Heart left ventricle (tissue), 16 donors: Measurements from ENCODE around the gene PLOD2. TPM values are rescaled to one million over a fixed set of nuclear protein-coding genes. Genes with fewer than 3 reads are reported as not detected.
A peak's percentile ranks its signal among the peaks of the same experiment; 100 is the strongest.

Experiments used
- ATAC-seq, 4 donors: fragments of 200-7000 bp; cut with Tn5 transposase; one replicate each; pipeline ENCODE4 v1.9.1; 2020 to 2022; ENCODE audit warnings: moderate library complexity in 4 of 4, mild to moderate bottlenecking in 3 of 4, moderate number of reproducible peaks in 1 of 4
- DNase-seq, 5 donors: peaks; one replicate each; pipeline ENCODE4 v3.0.0-alpha.2; 2020
- H3K27ac ChIP-seq, 12 donors: fragments of 200-600 bp; sonication (generic) in 4 of 12; one replicate each; pipeline versions ENCODE4 v1.5.0 to v1.8.0; 2016 to 2022; ENCODE audit warnings: mild to moderate bottlenecking in 2 of 12
- H3K27me3 ChIP-seq, 9 donors: fragments of 200-600 bp; sonication (generic) in 2 of 9; one replicate each; pipeline versions ENCODE4 v1.5.1 to v1.8.0; 2016 to 2022; ENCODE audit warnings: mild to moderate bottlenecking in 3 of 9
- H3K36me3 ChIP-seq, 9 donors: fragments of 200-600 bp; sonication (generic) in 2 of 9; one replicate each; pipeline versions ENCODE4 v1.5.0 to v1.8.0; 2018 to 2022; ENCODE audit warnings: mild to moderate bottlenecking in 2 of 9
- H3K4me1 ChIP-seq, 12 donors: fragments of 200-600 bp; sonication (generic) in 4 of 12; one replicate each; pipeline versions ENCODE4 v1.5.0 to v1.8.0; 2016 to 2022; ENCODE audit warnings: mild to moderate bottlenecking in 3 of 12
- H3K4me3 ChIP-seq, 12 donors: fragments of 200-600 bp; sonication (generic) in 4 of 12; one replicate each; pipeline versions ENCODE4 v1.5.0 to v1.8.0; 2017 to 2022; ENCODE audit warnings: mild to moderate bottlenecking in 9 of 12, moderate library complexity in 4 of 12
- H3K9me3 ChIP-seq, 12 donors: fragments of 200-600 bp; sonication (generic) in 4 of 12; one replicate each; pipeline versions ENCODE4 v1.5.0 to v1.8.0; 2016 to 2022; ENCODE audit warnings: mild to moderate bottlenecking in 1 of 12
- POLR2A ChIP-seq, 2 donors: fragments of 450-650 bp; IDR thresholded peaks; one replicate each; pipeline ENCODE4 v1.6.1; 2017; ENCODE audit warnings: antibody characterized with exemption in 2 of 2, mild to moderate bottlenecking in 2 of 2, moderate library complexity in 2 of 2
- WGBS, 4 donors: extraction: QIAGEN DNeasy Blood & Tissue Kit in 2 of 4; methylation state at CpG; one replicate each; pipeline versions ENCODE4 v1.1.5 to v1.1.7; 2013 to 2018; 5-methylcytosine and 5-hydroxymethylcytosine counted together
- intact Hi-C, 10 donors: fragments of 100-400 bp; cut with DNase I; formaldehyde crosslinking; loops; one replicate each; pipeline versions ENCODE4 v1.11.1 to v1.14.2; 2022
- polyA plus RNA-seq, 2 donors: library from polyadenylated mRNA; stranded (reverse); fragments of 200-250 nt; gene quantifications; one replicate each; pipeline ENCODE4 v1.2.3, GENCODE V29; 2013
- total RNA-seq, 9 donors: library from RNA; depleted of rRNA in 2 of 9; stranded (reverse); fragments of >200 nt in 2 of 9; fragmentation: NEBNext Ultra II Directional in 3 of 9; extraction: Animal tissue kit (Norgen Biotek cat#: 25700) in 3 of 9; gene quantifications; one replicate each; pipeline versions ENCODE4 v1.1.0 to v1.2.4, GENCODE V29; 2016 to 2023
- TF ChIP-seq, protein P1 (sequence below), 12 donors: fragments of 200-600 bp; sonication (generic) in 4 of 12; IDR thresholded peaks; one replicate each; pipeline versions ENCODE4 v1.5.0 to v1.8.0; 2018 to 2022; ENCODE audit warnings: antibody characterized with exemption in 12 of 12, mild to moderate bottlenecking in 5 of 12
- donor health status: ischemic (EF 13 %, LVEDD 7.1; RV severe dilation, severe dysfunction).
- donor health status: healthy with polysubstance abuse.
- donor health status: DM: no; HTN: yes; CAD: no.
- donor health status: DM: no; HTN: no; CAD: no.
- donor health status: ischemic (EF 25% LVEDD 6.9; RV normal size, moderate dysfunction).
- donor health status: ischemic (EF 25% LVEDD 5.7; RV mildly dilated, moderate dysfunction).
- donor health status: healthy.
- donor health status: DM: yes; HTN: yes; CAD: no.
- donor health status: ischemic (EF 35%, LVEDD 5.7; RV mildly dilated, moderate dysfunction).
- donor health status: nonischemic (EF 11% LVEDD 7.7; RV severe dilation, severe dysfunction).
- donor health status: DM: yes; HTN: yes; CAD: no.
- donor health status: PGD.
- donor health status: ischemic (EF 29% LVEDD 5.4; RV normal size, mild dysfunction).
- donor health status: nonischemic (EF 23%, LVEDD 6.1; RV moderate dilation, normal function).

The PLOD2 gene
- total and polyA plus RNA-seq, 11 donors: 6.8 to 33.0 (median 17.9) TPM

DNA sequence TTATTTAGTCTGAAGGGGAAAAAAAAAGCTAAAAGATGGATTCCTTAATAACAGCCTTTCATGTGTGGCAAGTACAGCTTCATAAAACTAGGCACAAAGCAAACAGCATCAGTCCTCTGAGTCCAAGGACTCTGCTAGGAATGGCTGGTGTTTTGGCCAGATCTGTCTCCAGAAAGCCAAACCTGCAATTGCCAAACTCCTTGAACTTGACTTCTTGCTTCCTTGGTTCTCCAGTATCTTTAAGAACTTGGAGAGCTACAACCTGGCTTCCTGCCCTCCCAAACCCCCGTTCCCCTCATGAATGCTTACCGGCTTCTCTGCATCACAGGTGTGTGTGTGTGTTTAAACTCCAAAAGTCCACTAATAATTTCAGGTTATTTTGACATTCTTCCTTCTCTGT is 1.6 kb upstream of the PLOD2 start:
- Histone ChIP-seq H3K27me3 (peaks cover 0 to 12% (median 0%) of the 10 kb centered on the region in 9 donors), H3K4me1 (peaks cover 0 to 57% (median 30%) of the 10 kb centered on the region in 12 donors), H3K9me3 (no peaks in the 10 kb centered on the region), H3K36me3 (no peaks in the 10 kb centered on the region), H3K4me3 (peak overlapping the region in 1 of 12 donors; percentile 89), H3K27ac (peak overlapping the region in 6 of 12 donors; percentile 90 to 96 (median 94))
- no peak for ATAC-seq
- intact Hi-C loops: loop anchor here in 8 of 10 donors (5.0 kb wide), 5 partner anchors 35 to 95 kb away; no protein-coding TSS in a partner anchor
- 90 to 94% (median 93%) methylated on average over 2 of the region's 2 CpGs for WGBS, 4 donors
- no peak for TF ChIP-seq POLR2A (IDR thresholded peaks at IDR 0.05)
- TF ChIP-seq, protein P1, sequence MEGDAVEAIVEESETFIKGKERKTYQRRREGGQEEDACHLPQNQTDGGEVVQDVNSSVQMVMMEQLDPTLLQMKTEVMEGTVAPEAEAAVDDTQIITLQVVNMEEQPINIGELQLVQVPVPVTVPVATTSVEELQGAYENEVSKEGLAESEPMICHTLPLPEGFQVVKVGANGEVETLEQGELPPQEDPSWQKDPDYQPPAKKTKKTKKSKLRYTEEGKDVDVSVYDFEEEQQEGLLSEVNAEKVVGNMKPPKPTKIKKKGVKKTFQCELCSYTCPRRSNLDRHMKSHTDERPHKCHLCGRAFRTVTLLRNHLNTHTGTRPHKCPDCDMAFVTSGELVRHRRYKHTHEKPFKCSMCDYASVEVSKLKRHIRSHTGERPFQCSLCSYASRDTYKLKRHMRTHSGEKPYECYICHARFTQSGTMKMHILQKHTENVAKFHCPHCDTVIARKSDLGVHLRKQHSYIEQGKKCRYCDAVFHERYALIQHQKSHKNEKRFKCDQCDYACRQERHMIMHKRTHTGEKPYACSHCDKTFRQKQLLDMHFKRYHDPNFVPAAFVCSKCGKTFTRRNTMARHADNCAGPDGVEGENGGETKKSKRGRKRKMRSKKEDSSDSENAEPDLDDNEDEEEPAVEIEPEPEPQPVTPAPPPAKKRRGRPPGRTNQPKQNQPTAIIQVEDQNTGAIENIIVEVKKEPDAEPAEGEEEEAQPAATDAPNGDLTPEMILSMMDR (IDR thresholded peaks at IDR 0.05): no peak
- no peak for DNase-seq

DNA sequence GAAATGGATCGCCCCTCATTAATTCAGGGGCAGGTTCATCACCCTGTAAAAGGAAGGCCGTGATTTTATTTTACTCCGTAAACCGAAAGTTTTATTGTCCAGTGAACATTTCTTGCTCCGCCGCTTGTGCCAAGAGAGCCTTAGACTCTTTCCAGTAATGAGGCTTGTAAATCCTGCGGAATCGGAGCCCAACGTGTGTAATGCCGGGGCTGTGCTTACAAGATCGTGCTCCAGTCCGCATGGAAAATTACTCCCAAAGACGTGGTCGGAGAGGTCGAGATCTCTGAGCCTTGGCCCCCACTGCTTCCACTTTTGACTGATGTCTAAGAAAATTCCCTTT is 649 bp upstream of the PLOD2 start:
- TF ChIP-seq POLR2A (IDR thresholded peaks at IDR 0.05): no peak
- TF ChIP-seq, protein P1 (IDR thresholded peaks at IDR 0.05): no peak
- Histone ChIP-seq H3K4me1 (peaks cover 3 to 64% (median 36%) of the 10 kb centered on the region in 12 donors), H3K4me3 (peak overlapping the region; percentile 72 to 94 (median 79)), H3K9me3 (no peaks in the 10 kb centered on the region), H3K27me3 (peaks cover 0 to 12% (median 0%) of the 10 kb centered on the region in 9 donors), H3K36me3 (no peaks in the 10 kb centered on the region), H3K27ac (peak overlapping the region; percentile 75 to 97 (median 92))
- ATAC-seq (peak in 3 of 4 donors; percentile 2 to 34 (median 28)), DNase-seq (peak in 4 of 5 donors; percentile 33 to 57 (median 51))
- intact Hi-C loops: loop anchor here in 8 of 10 donors (2.0 to 5.0 kb wide), 6 partner anchors 34 to 94 kb away; no protein-coding TSS in a partner anchor
- 1 to 3% (median 2%) methylated on average over 15 of the region's 15 CpGs for WGBS, 4 donors

DNA sequence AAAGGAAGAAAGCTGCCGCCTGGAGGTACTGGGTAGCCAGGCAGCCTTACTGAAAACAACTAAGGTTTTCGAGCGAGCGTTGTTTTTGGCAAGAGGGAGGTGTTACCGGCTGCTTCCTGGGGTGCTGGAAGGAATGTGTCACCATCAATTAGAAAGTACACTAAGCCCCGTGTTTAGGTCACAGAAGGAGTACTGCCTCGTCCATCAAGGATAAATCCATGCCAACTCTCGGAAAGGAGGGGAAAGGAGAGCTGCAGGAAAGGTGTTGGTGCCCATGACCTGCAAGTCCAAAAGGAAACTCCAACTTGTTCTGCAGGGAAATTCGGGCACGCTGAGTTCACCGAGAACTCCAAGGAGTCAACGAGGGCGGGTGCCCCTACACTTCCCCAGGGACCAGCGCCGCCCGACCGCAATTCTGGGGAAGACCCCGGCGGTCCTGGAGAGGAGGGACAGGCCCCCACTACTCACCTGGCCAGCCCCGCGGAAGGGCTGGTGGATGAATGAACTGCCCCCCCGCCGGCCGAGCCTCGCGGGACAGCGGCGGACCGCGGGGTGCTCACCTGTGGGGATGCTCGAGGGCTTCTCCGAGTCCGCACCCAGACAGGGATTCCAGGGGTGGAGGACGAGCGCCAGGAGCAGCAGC is 542 bp downstream of the PLOD2 start:
- intact Hi-C loops: loop anchor here in 8 of 10 donors (2.0 to 5.0 kb wide), 6 partner anchors 33 to 93 kb away; no protein-coding TSS in a partner anchor
- H3K4me3 ChIP-seq: peak overlapping the region; percentile 72 to 94 (median 79)
- TF ChIP-seq POLR2A (IDR thresholded peaks at IDR 0.05): peak in 1 of 2 donors; percentile 19
- TF ChIP-seq, protein P1 (IDR thresholded peaks at IDR 0.05): peak in 10 of 12 donors; percentile 23 to 67 (median 49)
- H3K9me3 ChIP-seq: no peaks in the 10 kb centered on the region
- H3K27me3 ChIP-seq: peaks cover 0 to 12% (median 0%) of the 10 kb centered on the region in 9 donors
- DNase-seq (peak in 4 of 5 donors; percentile 66 to 80 (median 70)), ATAC-seq (peak; percentile 56 to 72 (median 62))
- WGBS, 4 donors: 1% methylated on average over 19 to 35 of the region's 35 CpGs
- peak overlapping the region; percentile 75 to 97 (median 92) for H3K27ac ChIP-seq
- peaks cover 6 to 64% (median 46%) of the 10 kb centered on the region in 12 donors for H3K4me1 ChIP-seq
- no peaks in the 10 kb centered on the region for H3K36me3 ChIP-seq

DNA sequence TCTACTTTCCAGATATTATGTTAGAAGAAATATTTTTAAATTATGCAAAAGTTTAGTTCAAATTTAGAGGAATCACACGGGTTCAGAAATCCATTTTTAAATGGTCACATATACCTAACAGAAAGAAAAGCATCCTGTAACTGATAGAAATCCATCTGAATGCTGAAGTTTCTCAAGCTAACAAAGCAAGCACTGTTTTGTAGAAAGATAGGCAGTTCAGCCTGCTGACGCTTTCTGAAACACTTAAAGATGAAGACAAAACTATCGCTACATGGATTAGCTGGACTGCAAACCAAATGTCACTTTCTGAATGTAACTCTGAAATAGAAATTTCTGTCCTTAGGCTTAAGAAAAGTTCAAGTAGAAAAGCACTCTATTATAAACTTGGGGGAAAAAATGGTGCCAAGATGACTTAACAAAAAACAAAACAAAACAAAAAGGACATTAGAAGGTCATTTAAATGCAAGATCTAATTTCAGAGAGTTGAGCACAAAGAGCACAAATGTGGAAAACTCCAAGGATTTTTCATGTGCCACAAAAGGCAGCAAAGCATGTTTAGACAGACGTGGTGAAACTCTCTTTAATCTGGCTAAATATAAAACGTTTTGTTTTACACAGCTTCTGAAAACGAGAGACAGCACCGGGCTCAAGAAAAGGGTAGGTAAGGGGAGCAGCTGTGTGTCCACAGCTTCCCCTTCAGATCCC is 1.2 kb downstream of the PLOD2 start:
- 2 to 6% (median 4%) methylated on average over 7 of the region's 7 CpGs for WGBS, 4 donors

More for the DNA sequence above, 1.2 kb downstream of the PLOD2 start:
- Histone ChIP-seq H3K9me3 (no peaks in the 10 kb centered on the region), H3K4me1 (peaks cover 6 to 61% (median 47%) of the 10 kb centered on the region in 12 donors), H3K27ac (peak overlapping the region; percentile 75 to 97 (median 92)), H3K36me3 (no peaks in the 10 kb centered on the region), H3K27me3 (peaks cover 0 to 12% (median 0%) of the 10 kb centered on the region in 9 donors), H3K4me3 (peak overlapping the region; percentile 72 to 94 (median 79))
- intact Hi-C loops: loop anchor here in 8 of 10 donors (2.0 to 5.0 kb wide), 6 partner anchors 32 to 92 kb away; no protein-coding TSS in a partner anchor
- DNase-seq (no peak), ATAC-seq (no peak)
- TF ChIP-seq POLR2A (IDR thresholded peaks at IDR 0.05): no peak
- TF ChIP-seq, protein P1 (IDR thresholded peaks at IDR 0.05): peak in 1 of 12 donors; percentile 43
